Endometrial microvascular endothelial cells (primary cell): ENCODE data around the gene MEGF11. TPM values are rescaled to one million over a fixed set of nuclear protein-coding genes. Genes with fewer than 3 reads are reported as not detected.

Experiments used
- in situ Hi-C: cut with HindIII; loops from 2 replicates; pipeline ENCODE4 v1.10.0; 2017; ENCODE audit warnings: low sequenced_read_pairs, low pct_unique_long_range_greater_than_20kb; ENCODE audit errors: inconsistent ontology term
- total RNA-seq: library from RNA; depleted of rRNA; stranded (reverse); fragments of >200 nt; gene quantifications from one replicate; pipeline ENCODE4 v1.2.3, GENCODE V29; 2015; ENCODE audit errors: inconsistent ontology term

The MEGF11 gene
- total RNA-seq, 1 donor from 2014 or later = not detected

- in situ Hi-C loops = no loop called here
Observed at GRCh38 chr15:65956899-65957298, 296.7 kb downstream of the MEGF11 start.

- in situ Hi-C loops = no loop called here
Observed at GRCh38 chr15:65956307-65956706, 297.2 kb downstream of the MEGF11 start.

- in situ Hi-C loops = no loop called here
Observed at GRCh38 chr15:65954289-65954741, 299.2 kb downstream of the MEGF11 start.

- in situ Hi-C loops = no loop called here
Observed at GRCh38 chr15:65953622-65954021, 299.9 kb downstream of the MEGF11 start.

- in situ Hi-C loops = no loop called here
Observed at GRCh38 chr15:65952391-65953053, 301.0 kb downstream of the MEGF11 start.

- in situ Hi-C loops = no loop called here
Observed at GRCh38 chr15:65951007-65951406, 302.5 kb downstream of the MEGF11 start.

- in situ Hi-C loops = loop anchor here (25.0 kb wide), 1 partner anchor 338 kb away; the partner anchor contains the start of gene DIS3L
Observed at GRCh38 chr15:65949491-65949890, 304.1 kb downstream of the MEGF11 start.

- in situ Hi-C loops = loop anchor here (25.0 kb wide), 1 partner anchor 338 kb away; the partner anchor contains the start of gene DIS3L
Observed at GRCh38 chr15:65949011-65949410, 304.5 kb downstream of the MEGF11 start.

GRCh38 chr15:65948383-65948782 lies 305.2 kb downstream of the MEGF11 start:
- in situ Hi-C loops = loop anchor here (25.0 kb wide), 1 partner anchor 339 kb away; the partner anchor contains the start of gene DIS3L

- in situ Hi-C loops = loop anchor here (25.0 kb wide), 1 partner anchor 340 kb away; the partner anchor contains the start of gene DIS3L
Observed at GRCh38 chr15:65947041-65947440, 306.5 kb downstream of the MEGF11 start.

- in situ Hi-C loops = loop anchor here (25.0 kb wide), 1 partner anchor 342 kb away; the partner anchor contains the start of gene DIS3L
Observed at GRCh38 chr15:65945616-65946015, 307.9 kb downstream of the MEGF11 start.

GRCh38 chr15:65944404-65944803 lies 309.1 kb downstream of the MEGF11 start:
- in situ Hi-C loops = loop anchor here (25.0 kb wide), 1 partner anchor 343 kb away; the partner anchor contains the start of gene DIS3L

- in situ Hi-C loops = loop anchor here (25.0 kb wide), 1 partner anchor 345 kb away; the partner anchor contains the start of gene DIS3L
Observed at GRCh38 chr15:65942436-65942835, 311.1 kb downstream of the MEGF11 start.

- in situ Hi-C loops = loop anchor here (25.0 kb wide), 1 partner anchor 347 kb away; the partner anchor contains the start of gene DIS3L
Observed at GRCh38 chr15:65940618-65940909, 313.0 kb downstream of the MEGF11 start.

GRCh38 chr15:65939901-65940617 lies 313.5 kb downstream of the MEGF11 start:
- in situ Hi-C loops = loop anchor here (25.0 kb wide), 1 partner anchor 347 kb away; the partner anchor contains the start of gene DIS3L

GRCh38 chr15:65938604-65939003 lies 314.9 kb downstream of the MEGF11 start:
- in situ Hi-C loops = loop anchor here (25.0 kb wide), 1 partner anchor 349 kb away; the partner anchor contains the start of gene DIS3L

- in situ Hi-C loops = loop anchor here (25.0 kb wide), 1 partner anchor 350 kb away; the partner anchor contains the start of gene DIS3L
Observed at GRCh38 chr15:65937476-65937875, 316.1 kb downstream of the MEGF11 start.

- in situ Hi-C loops = loop anchor here (25.0 kb wide), 1 partner anchor 350 kb away; the partner anchor contains the start of gene DIS3L
Observed at GRCh38 chr15:65937054-65937453, 316.5 kb downstream of the MEGF11 start.

- in situ Hi-C loops = loop anchor here (25.0 kb wide), 1 partner anchor 351 kb away; the partner anchor contains the start of gene DIS3L
Observed at GRCh38 chr15:65936282-65936681, 317.3 kb downstream of the MEGF11 start.
